GM21723 (cell line): ENCODE measurements around the gene NAV1.
"Not testable (repeated sequence)": the region's sequence is repeated elsewhere in the genome, so short reads cannot be mapped to it uniquely, and the experiment has no call there.

ENCODE experiments used
- ATAC-seq: cut with Tn5 transposase; IDR thresholded peaks from one replicate; pipeline ENCODE4 v1.9.1; 2021; ENCODE audit warnings: mild to moderate bottlenecking, moderate library complexity; ENCODE audit not compliant: unreplicated experiment

Gene NAV1

GRCh38 chr1:201565024-201565730 is 26.2 kb downstream of the NAV1 start:
- no peak for ATAC-seq

- ATAC-seq = no peak
Observed at GRCh38 chr1:201565771-201566528, 27.0 kb downstream of the NAV1 start.

GRCh38 chr1:201566529-201566823 is 27.5 kb downstream of the NAV1 start:
- no peak for ATAC-seq

GRCh38 chr1:201566933-201567801 is 28.2 kb downstream of the NAV1 start:
- ATAC-seq = no peak

- ATAC-seq = no peak
Observed at GRCh38 chr1:201568265-201568664, 29.3 kb downstream of the NAV1 start.

GRCh38 chr1:201568859-201569294 is 29.9 kb downstream of the NAV1 start:
- ATAC-seq = no peak

GRCh38 chr1:201570181-201570885 is 31.4 kb downstream of the NAV1 start:
- ATAC-seq = no peak

GRCh38 chr1:201570886-201571624 is 32.1 kb downstream of the NAV1 start:
- no peak for ATAC-seq

GRCh38 chr1:201573030-201573429 is 34.1 kb downstream of the NAV1 start:
- ATAC-seq = no peak

- no peak for ATAC-seq
Observed at GRCh38 chr1:201573923-201574322, 35.0 kb downstream of the NAV1 start.

- ATAC-seq = no peak
Observed at GRCh38 chr1:201575912-201576311, 37.0 kb downstream of the NAV1 start.

- ATAC-seq = no peak
Observed at GRCh38 chr1:201576914-201577313, 38.0 kb downstream of the NAV1 start.

- ATAC-seq = no peak
Observed at GRCh38 chr1:201578008-201578888, 39.3 kb downstream of the NAV1 start.

- not testable (repeated sequence) for ATAC-seq
Observed at GRCh38 chr1:201581371-201581770, 42.4 kb downstream of the NAV1 start.

GRCh38 chr1:201582705-201583442 is 43.9 kb downstream of the NAV1 start:
- no peak for ATAC-seq

GRCh38 chr1:201583663-201584062 is 44.7 kb downstream of the NAV1 start:
- ATAC-seq = no peak

- no peak for ATAC-seq
Observed at GRCh38 chr1:201584471-201585092, 45.7 kb downstream of the NAV1 start.

GRCh38 chr1:201585093-201585483 is 46.2 kb downstream of the NAV1 start:
- ATAC-seq = no peak
